SIG-M5 treated with dmso at 0.1 percent for 504 hours (cell line): ENCODE measurements around the gene FRMD1.

Experiments used
- DNase-seq: peaks from one replicate; lab custom pipeline; 2025; ENCODE audit not compliant: unreplicated experiment; lab: John Stamatoyannopoulos, UW

Gene FRMD1

DNA sequence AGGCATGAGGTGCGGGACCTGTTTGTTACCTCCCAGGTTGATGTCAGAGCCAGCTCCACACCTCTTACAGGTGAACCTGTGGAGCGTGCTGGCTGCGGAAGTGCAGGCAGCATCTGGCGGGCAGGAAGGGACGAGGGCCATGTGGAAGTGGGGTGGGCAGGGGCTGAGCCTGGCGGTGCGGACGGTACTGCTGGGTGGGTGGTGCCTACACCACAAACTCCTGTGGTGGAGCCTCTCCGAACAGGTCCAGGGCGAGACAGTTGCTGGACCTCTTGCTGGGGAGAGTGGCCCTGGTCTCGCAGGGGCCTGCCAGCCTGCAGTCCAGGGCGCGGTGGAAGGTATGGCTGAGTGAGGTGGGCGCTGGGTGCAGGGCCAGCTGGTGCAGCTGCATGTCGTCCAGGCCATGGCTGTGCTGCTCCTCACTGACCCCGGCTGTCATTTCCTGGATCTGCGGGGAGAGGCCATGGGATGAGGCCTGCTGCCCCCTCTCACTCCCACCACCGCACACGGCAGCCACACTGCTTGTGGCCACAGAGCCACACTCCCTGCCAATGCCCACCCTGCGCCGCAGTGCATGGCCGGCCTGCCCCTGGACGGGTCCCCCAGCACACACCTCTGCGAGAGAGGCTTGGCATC, 22.0 kb downstream of the FRMD1 start:
- no peak for DNase-seq

DNA sequence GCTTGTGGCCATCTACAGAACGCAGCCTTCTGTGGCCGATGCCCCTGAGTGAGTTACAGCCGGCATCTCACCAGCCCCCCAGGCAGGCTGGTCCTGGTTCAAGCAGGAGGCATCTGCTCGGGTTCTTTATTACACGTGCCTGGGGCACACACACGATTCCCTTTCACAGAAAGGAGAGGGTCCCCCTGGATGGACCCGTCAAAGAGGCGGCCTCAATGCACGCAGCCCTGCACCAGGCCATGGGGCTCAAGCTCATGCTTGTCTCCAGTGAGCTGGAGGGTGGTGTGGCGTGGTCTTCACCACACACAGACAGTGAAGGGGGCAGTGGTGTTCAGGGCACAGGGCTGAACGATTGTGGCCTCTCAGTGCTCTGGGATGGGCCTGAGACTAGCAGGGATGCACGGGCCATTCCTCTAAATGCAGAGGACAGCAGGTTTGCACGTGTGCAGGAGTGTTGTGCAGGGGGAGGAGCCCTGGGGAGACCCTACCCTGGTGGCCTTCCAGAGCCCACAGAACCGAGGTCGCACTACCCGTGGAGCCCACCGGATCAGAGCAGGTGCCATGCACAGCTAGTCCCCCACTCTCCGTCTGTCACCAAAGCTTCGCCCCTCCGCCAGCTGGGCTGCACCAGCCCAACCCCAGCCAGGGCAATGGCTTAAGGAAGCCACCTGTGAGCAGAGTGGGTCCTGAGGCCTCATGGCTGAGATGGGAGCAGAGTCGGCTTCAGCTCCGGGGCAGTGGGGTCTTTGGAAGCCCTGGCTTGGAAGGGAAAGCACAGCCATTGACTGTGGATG, 23.1 kb downstream of the FRMD1 start:
- no peak for DNase-seq

DNA sequence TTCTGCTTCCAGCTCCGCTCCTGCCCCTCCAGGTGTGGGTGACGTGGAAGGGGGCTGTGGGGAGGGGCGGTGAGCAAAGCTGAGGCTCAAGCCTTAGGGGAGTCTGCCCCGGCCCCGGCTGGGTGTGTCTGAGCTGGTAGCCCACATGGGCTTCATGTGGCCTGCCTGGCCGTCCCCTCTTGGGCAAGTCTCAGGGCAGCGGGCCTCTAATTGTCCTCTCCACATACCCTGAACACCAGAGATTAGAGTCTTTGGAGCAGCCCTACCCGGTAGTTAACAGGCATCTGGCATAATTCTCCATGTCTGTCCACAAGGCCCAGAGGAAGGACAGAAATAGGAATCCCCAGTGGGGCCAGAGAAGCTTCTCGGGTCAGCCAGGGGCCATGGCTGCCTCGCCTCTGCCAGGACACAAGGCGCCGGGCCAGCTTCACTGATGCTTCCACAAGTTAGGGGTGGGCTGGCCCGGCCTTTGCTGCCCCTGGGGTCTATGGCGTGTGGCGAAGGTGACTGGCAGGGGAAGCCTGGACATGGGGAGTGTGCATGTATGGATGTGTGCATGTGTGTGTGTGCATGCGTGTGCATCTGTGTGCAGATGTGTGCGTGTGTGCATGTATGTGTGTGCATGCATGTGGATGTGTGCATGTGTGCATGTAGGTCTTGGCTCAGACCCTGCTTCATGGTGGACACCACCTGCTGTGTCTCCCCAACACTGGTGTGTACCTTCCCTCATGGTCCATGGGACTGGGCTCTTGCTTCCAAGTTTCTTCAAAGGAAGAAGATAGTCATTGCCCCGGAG, 24.0 kb downstream of the FRMD1 start:
- no peak for DNase-seq

DNA sequence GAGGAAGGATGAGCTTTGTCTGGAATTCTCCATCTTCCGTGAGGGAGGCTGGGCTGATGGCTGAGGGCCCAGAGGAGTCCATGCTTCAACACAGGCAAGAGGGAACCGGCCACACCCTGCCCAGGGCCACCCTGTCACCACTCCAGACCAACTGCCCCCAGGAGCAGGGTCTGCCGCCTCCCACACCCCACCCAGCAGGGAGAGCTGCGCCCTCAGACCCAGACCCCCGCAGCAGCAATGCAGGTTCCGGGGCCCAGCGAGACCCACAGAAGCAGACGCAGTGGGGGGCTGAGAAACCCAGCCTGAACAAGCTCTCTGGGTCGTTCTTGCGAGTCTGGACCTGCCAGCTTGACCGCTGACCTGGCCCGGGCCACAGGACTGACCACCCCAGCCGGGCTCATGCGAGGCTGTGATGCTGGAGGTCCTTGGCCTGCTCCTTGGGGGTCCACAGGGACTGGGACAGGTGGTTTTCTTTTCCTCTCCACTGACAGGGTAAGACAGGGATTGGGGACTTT, 25.0 kb downstream of the FRMD1 start:
- DNase-seq = no peak

DNA sequence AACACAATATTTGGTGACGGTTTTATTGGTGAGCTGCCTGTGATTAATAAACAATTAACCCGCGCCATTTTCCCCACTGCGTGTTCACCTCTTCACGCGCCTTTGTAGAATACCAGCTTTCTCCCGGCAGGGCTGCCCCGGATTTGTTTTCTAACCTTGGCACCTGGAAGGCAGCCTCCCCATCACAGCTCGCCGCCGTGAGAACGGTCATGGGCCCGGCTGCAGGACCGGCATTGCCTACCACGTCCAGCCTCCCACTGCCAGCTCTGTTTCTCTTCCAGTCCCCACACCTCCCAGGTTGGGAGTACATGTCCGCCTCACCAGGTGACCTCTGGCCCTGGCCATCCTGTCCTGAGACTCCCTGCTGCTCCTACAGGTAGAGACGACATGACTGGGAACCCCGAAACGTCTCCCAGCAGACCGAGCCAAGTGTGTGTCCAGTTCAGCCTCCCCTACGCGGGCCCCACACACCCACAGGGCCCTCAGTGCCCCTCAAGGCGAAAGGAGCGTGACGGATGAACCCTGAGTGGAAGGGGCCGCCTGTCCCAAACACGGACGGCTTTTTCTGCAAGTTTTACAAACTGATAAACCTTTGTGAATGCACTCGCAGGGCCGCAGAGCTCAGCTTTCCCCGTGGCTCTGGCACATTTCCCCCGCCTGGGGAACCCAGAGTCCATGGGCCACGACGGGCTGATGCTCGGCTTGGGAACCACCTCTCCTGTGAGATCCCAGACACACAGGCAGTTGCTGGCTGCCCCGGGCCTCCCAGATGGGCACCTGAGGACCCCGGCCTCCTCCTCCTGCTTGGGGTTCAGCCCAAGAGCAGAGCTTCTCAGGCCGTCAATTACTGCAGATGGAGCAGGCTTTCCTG, 25.7 kb downstream of the FRMD1 start:
- DNase-seq = no peak

DNA sequence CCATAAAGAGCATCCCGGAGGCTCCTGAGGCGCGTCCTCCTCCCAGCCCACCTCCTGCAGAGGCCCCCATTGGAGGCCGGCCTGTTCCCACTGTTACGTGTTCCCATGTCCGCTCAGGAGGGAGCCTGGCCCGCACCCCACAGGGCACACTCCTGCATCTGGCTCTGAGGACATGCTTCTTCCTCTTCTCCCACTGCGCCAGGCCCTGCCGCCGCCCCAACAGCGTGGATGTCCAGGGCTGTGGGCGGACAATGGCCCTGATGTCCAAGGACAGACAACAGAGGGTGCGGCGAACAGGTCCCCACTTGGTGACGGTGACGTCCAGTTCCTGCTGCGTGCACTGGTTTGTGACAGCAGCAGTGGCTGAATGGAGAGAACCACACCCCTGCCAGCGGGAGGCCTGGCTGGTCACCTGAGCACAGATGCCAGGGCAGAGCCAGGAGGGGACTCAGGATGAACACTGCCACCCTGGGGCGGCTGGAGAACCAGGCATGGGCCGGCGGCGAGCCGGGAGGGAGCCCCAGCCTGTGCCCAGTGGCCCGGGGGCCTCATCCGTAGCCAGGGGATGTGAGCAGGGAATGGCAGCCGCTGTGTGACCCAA, 26.6 kb downstream of the FRMD1 start:
- no peak for DNase-seq

DNA sequence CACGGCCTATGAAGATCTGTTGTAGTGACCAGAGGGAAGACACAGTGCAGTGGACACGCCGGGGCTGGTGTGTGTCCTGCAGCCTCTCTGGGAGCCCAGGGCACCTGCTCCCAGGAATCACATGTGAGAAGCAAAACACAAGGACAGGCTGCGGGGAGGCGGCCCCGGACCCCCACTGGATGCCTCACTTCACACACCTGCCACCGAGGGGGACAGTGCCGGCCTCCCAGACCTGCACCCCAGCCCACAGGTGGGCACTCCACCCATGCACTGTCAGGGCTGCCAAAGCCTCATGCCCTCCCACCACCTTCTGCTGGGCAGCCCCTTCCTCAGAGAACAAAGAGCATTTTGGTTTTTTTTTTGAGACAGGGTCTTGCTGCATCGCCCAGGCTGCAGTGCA, 27.4 kb downstream of the FRMD1 start:
- no peak for DNase-seq

DNA sequence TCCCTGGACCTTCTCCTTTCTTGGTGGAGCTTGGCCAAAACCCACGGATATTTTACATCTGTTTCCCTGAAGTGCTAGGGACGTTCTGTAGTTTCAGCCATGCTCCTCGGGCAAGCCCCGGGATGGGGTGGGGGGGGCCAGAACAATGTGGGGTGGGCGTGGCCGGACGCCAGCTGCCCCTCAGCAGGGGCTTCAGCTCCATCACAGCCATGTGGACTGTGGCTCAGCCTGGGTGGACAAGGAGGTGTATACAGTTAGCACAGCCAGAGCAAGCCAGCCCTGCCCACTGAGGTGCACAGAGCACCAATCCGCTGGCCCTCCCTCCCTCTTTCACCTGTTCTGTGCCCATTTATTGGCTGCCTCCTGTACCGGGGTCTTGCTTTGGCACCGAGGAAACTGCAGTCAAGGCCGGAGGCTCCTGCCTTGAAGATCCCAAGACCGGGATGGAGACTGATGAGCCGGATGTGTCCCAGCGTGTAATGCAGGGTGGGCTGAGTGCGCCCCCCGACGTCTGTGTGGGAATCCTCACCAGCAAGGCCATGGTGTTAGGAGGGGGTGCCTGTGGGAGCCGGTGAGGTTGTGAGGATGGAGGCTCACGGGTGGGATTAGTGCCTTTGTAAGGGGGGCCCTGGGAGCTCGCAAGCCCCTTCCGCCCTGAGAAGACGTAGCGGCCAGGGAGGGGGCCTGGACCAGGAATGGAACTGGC, 28.0 kb downstream of the FRMD1 start:
- no peak for DNase-seq

DNA sequence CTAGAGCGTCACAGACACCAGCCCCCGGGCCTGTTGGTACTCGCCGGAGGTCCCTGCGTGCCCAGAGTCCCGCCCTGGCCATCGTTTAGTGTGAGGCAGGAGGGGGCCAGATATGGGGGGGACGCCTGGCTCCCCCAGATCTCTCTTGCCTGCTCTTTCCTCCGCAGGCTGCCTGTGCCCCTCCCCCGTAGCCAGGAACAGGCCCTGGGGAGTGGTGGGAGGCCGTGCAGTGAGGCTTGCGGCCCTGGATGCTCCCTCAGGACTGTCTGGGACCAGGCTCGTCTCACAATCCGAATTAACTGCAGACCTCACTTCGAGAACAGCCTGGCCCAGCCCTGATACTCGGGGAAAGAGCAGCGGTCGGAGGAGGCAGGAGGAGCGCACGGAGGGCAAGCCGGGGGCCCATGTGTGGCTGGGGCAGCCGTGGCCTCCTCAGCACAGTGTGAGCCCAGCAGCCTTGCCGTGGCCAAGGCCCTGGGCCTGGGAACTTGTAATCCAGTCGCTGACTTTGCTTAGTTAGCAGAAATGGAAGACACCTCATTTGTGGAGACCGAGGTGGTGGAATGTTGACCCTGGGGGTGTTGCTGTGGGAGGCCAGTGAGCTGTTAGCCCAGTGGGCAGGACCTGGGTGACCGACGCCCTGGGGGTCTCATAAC, 28.7 kb downstream of the FRMD1 start:
- no peak for DNase-seq

DNA sequence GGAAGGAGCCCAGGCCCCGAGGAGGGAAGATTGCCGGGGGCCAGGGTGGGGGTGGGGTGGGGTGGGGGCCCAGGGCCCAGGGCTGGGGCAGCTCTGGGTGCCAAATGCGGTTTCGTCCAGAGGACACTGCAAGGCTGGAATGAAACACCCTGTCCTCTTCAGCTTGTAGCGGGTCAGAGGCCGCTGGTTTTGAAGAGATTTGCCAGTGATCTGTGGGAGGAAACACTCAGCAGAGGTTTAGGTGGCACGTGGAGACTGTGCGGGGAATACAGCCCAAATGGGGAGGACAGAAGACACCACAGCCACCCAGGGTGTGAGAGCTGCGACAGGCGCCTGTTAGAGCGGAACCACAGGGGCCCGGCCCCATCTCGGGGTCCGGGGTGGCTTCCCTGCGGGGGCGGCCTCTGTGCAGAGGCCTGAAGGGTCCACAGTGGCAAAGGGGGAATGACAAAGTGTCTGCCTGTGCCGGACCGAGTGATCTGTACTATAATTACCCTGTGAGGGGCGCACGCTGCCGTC, 29.2 kb downstream of the FRMD1 start:
- DNase-seq = no peak

DNA sequence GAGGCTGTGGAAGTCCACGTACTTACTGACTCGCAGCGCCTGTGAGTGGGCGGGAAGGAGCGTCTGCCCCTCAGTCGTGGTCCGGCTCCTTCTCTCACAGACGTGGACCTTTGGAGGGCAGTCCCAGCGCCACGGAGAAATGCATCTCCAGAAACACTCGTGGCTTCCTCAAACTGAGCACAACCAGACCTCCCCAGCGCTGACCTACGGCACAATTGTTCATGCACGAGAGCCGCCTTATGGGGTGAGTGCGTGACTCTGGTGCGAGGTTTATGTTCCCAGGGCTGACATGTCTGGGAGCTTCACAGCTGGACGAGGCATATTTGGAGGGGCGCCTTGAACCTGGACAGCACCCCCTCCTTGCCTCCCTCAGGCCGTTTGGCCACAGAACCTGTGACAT, 29.7 kb downstream of the FRMD1 start:
- no peak for DNase-seq

DNA sequence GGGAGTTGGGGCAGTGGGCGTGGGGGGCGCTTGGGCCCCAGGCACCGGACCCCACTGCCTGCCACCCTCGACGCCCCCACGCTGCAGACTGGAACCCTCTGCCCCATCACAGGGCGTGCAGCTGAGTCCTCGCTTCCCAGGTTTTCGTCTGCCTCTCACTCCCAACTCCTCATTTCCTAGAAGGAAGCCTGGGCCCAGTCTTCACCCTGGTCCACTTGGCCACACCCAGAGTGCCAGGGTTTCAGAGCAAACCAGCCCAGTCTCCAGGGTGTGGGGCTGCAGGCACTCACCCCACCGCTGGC, 30.3 kb downstream of the FRMD1 start:
- DNase-seq = no peak

DNA sequence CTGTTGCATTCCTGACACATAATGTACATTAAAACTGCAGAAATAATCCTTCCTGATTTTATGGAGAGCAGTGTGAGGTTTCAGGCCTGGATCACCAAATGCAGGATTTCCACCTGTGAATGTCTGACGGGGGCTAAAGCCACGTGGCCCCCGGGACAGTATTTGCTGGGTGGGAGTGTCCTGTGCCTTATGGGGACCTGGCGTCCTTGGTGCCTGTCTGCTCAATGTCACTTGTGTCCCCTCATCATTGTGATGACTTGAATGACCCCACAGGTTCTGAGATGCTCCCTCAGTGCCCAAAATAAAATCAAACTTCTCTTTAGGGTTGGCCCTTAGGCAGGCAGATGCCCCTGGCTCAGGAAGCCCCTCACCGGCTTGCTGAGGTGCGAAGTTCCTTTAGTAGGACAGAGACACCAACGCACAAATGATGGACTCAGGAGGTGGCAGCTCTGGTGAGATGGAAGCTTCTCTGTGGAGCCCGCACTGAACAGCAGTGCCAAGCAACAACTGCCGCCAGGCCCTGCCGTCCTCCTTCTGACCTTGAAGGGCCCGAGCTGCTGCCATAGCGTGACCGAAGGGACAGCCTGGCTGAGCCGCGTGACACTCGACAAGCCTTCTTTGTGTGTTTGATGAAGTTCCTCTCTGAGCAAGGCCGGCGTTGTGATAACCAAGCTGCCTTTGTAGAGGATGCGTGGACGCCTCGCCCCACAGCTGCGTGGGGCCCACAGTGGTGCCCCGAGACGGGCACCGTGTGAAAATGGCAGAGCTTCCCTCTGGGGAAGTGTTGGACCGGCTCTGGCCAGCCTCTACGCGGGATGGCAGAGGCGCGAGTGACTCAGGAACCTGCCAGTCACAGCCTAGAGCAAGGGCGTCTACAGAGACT, 30.9 kb downstream of the FRMD1 start:
- no peak for DNase-seq

DNA sequence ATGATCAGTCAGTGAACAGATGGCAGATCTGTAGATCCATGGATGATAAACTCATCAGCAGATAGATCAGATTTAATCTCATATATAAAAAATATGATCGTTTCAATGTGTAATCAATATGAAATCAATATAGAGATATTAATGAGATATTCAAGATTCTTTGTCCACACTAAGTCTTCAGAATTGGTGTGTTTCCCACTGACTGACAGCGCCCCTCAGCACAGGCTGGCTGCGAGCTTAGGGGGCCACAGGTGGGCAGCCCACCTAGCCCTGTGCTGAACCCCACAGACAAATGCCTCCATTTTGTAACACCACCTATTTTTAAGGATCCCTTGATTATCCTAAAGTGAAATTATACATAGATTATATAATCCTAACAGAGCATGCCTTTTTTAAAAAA, 32.3 kb downstream of the FRMD1 start:
- no peak for DNase-seq

DNA sequence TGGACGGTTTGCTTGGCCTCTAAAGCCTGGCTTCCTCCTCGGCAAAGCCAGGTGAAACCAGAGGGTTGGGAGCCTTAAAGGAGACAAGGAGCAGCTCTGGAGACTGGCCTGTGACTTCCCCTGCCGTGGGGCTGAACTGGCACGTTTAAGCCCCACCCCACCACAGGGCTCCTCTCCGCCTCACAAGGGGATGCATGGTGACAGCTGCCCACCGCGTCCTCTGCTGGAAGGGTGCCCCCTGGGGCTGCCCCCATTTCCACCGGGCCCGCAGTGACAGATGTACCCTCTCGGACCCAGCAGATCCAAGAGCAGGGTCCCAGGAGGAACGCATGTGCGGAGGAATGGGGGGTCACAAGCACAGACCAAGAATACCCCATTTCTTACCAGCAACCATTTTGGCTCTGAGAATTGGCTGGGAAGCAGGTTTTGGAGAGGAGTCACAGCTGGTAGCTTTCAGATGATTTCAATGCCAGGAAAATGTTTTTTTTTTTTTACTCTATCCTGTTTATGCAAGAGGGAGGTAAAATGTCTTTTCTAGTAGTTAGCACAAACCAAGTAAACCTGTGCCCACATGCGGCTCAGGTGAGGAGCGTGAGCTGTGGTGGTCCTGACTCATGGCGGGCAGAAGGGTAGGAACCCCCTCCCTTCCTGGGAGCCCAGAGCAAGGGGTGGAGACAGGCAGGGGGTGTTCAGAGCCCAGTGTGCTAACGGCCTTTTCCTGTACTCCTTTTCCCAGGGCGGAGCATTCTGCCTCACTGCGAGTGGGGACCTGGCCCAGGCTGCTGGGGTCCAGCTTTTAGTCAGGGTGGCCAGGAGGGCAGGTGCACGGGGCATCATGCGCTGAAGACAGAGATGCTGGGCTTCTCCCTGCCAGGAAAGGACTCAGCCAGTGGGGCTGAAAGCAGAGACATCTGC, 33.0 kb downstream of the FRMD1 start:
- DNase-seq = no peak

DNA sequence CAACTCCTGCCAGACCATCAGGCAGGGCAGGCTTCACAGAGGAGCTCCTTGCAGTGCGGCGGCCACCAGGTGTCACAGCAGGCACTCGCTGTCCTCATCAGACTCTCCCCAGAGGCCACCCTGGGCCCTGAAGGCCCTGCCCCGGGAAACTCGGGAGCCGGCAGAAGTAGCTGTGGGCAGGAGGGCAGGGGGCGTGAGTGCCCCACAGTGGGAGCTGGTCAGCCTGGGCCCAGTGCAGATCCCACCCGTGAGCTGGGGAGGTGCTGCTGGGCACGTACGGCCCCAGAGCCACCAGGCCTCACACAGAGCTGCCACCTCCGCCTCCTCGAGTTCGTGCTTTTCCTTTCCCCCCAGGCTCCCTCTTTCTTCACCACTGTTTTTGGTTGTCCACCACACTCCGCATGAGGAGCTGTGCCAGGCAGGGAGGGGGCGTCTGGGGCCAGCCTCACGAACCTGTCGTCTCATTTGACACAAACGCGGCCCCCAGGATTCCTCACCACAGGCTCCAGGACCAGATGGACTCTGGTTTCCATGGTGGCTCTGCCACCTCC, 33.8 kb downstream of the FRMD1 start:
- DNase-seq = no peak

DNA sequence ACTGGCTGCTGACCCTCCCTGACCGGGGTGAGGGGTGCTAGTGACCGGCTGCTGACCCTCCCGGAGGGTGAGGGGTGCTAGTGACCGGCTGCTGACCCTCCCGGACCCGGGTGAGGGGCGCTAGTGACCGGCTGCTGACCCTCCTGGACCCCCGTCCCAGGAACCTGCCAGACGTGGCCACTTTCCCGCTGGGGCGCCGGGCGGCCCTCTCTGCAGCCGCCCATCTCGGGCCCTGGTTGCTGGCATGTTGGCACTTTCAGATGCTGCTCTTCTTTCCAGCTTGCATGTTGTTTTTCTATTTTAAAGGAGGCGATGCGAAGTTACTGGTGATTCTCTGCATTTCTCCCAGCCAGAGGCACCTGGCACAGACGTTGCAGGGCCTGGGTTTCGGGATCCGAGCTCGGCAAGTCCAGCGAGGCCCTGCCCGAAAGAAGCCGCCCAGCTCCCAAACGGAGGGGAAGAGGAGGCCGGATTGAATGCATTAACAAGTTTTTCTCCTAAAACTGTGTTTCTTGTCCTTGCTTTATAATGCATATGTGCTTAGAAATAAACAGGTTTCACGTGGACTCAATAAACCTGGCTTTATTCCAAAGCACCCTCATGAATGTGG, 34.4 kb downstream of the FRMD1 start:
- DNase-seq = no peak
